Inflammatory macrophage treated with lipopolysaccharide for 4 hours (primary cell): Measurements from ENCODE around the gene PAX5.

ENCODE experiments used
- DNase-seq: peaks from one replicate; pipeline ENCODE4 v3.0.0-alpha.2; 2020

PAX5 gene

GRCh38 chr9:36847781-36848673 is 186.0 kb downstream of the PAX5 start:
- no peak for DNase-seq

- DNase-seq: no peak
These were observed 187.4 kb downstream of the PAX5 start for GRCh38 chr9:36846621-36847020.

DNA sequence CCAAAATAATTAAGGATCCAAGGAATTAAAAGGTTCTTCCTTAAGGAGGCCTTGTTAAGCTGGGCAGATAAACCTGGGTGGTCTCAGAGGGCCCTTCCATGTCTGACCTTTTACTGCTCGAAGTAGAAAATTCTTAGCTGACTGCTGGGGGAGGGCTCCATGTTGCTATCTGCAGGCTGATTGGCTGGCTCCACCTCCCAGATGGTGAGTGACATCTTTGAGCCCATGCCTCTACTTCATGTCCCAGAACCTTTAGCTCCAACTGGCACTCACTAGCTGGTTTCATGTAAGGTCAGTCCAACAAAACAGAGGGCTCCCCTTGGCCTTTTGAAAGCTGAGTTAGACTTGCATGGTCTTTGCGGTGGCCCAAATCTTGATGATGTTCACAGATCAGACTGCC is 188.2 kb downstream of the PAX5 start:
- DNase-seq: no peak

GRCh38 chr9:36844961-36845360 is 189.1 kb downstream of the PAX5 start:
- DNase-seq: no peak

GRCh38 chr9:36843964-36844363 is 190.1 kb downstream of the PAX5 start:
- no peak for DNase-seq

DNA sequence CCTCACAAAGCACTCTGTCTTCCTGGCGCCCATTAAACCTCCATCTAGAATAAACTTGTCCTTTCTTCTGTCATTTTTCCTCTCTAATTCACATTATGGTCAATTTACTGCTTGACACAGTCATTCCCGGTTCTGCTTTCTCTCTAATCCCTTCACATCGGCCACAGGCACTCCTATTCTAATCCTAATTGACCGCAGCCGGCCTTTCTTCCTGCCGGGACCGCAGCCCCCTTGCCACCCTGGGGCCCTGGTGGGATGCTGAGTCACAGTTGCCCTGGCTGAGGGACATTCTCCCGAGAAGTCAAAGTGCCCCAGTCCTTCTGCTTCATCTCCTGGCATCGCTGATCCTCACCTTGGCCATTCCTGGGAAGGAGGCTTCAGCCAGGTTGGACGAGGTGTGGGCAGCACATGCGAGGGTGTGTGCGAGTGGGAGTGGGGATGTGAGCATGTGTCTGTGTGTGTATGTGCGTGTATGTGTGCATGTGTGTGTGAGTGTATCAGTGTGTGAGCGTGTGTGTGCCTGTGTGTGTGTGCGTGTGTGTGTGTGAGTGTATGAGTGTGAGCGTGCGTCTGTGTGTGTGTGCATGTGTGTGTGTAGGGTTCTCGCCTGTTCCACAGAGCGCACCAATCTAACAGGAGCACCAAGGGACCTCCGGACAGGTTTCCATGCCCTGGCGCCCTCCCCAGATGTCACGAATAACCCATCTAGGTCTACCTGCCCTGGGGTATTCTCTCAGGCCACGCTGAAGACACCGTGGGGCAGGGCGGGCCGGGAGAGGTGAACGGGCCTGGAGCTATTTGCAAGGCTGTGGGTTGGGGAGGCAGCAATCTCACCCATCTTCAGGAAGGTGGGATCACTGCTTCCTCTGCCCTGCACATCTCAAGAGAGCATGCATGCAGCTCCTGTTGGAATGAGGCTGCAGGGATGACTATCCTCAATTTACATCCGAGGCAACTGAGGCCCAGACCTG is 191.2 kb downstream of the PAX5 start:
- DNase-seq: no peak

DNA sequence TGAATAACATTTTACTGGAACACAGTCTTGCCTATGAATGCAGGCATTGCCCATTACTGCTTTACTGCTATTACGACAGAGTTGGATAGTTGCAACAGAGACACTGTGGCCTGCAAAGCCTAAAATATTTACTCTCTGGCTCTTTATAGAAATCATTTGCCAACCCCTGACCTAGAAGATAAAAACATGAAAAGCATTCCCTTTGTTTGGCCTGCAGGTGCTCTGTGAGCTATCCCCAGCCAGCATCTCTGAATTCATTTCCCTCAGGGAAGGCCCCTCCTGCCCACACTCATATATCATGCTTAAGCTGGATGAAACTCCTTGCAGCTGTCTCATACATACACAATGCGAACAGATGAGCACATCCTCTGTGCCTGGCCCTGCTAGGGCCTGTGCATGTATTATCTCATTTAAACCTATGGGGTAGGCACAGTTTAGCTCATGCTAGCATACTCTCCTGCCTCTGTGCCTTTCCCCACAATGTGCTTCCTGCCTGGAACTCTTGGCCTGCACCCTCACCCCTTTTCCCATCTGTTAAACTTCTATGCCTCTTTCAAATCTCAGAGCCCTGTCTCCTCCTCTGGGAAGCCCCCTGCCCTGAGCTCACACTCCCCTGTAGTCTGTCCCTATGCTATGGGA is 193.1 kb downstream of the PAX5 start:
- DNase-seq: no peak

DNA sequence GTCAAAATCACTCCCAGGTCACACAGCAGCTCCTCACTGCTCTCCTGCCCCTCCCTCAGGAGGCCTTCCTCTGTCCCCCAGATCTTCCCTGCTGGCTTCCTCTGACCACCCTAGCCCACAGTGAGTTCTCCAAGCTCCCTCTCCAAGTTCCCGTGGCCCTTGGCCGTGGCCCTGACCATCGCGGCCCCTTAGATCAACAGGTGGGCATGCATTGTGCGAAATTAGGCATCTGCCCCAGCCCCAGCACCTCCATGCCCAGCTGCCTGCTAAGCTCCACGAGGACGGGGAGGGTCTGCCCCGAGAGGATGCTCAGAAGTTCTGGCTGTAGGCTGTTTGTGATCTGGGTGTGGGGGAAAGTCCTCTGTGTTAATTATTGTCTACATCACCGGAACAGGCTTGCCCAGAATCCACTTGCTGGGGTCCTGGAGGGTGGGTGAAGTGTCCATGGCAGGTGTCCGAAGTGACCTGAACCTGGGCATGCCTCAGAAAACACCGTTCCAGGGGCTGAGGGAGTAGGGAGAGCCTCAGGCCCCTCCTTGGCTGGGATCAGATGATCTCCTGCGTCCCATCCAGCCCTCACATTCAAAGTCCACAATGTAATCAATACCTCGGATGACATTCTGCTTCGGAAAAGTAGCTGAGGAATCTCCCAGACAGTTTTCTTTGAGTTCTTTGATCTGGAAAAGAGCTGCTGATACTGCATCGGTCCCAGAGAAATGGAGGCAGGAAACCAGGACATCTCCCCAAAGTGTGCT is 194.8 kb downstream of the PAX5 start:
- DNase-seq: no peak

DNA sequence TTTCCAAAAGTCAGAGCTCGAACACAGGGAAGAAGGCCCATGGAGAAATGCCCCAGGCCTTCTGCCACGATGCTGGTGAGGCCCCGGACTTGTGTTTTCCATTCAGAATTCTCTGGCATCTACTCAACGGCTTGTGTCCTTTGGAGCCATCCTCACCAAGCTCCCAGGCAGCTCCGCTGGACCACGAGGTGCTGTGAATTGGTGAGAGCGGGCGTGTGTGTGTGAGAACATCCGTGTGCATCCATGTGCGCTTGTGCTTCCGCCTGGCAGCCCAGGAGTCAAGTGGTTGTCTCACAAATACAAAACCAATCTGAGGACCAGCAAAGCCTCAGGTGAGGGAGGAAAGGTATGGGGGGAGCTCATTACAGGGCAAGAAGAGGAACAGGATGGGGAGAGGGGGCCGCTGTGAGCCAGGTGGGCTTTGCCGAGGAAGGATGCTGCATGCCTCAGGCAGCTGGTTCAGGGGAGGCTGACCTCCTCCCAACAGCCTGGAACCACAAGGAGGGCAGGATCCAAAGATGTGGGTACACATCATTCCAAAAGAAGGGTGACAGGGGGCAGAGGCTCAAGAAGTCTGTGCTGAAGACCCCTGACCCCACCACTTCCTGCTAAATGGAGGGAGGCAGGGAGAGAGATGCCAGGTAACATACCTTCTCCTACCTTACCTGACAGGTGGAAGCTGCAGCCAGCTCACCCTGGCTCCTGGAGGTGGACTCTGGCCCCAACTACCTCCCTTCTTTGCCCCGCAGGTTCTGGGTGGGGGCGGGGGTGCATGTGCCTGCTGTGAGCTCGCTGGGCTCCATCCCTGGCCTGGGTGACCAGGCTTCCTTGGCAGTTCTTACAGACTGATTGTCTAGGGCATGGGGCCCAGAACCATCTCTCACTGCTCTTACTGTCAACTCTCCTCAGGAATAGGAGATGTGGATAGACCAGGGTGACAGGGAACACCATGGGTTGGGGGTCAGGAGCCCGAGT is 196.3 kb downstream of the PAX5 start:
- no peak for DNase-seq

- no peak for DNase-seq
These were observed 197.6 kb downstream of the PAX5 start for GRCh38 chr9:36836486-36836885.

- DNase-seq: no peak
These were observed 198.6 kb downstream of the PAX5 start for GRCh38 chr9:36835271-36835996.

- no peak for DNase-seq
These were observed 199.3 kb downstream of the PAX5 start for GRCh38 chr9:36834736-36835135.

- DNase-seq: no peak
These were observed 200.1 kb downstream of the PAX5 start for GRCh38 chr9:36833954-36834353.

DNA sequence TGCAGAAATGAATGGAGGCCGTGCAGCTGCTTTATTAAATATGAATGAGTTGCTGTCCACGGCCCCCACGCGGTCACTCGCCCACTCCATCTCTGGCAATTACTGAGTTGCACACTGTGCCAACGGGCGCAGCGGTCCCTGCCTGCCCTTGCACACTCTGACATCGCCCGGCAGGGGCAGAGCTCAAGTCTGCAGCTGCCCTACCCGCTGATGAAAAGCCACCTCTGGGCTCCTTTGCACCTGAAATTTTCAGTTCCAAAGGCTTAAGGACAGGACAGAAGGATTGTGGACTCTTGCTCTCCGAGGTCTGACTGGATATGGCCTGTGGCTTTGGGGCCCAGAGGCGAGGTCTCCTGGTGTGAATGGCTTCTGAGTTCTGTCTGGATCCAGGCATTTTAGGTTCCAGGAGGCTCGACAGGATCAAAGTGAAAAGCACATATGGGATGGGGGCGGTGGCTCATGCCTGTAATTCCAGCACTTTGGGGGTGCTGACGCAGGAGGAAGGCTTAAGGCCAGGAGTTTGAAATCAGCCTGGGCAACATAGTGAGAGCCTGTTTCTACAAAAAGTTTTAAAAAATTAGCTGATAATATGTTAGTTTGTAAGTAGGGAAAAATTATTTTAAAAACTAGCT is 201.8 kb downstream of the PAX5 start:
- no peak for DNase-seq

DNA sequence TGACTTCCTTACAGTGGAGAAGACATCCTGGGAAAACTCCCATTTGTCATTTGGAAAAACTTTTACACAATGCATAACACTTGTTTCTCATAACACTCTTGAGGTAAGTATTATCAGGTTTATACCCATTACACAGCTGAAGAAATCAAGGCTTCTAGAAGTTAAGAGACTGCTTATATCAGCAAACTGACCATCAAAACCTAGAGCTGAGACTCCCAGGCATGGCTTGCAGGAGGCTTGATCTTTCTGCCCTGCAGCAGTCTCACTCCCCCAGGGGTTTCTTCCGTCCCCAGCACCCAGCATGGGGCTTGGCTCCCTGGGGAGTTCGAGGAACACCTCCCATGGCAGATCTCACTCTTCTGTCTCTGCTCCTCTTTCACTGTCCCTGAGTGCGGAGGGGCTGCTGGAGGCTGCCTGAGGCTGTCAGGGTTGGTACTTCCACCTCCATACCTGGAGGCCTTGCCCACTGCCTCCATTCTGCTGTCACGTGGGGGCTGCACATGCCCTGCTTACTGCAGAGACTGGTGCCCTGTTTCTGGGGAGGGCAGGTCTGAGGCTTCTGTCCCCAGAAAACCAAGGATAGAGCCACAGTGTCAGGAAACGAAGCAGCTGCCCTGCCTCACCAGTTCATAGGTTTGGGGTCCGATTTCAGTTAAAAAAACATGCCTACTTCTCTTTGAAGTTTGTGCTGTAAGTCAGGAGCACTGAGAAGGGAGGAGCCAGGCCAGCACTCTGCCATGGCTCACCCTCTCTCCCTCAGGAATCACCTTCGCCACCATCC is 202.5 kb downstream of the PAX5 start:
- DNase-seq: no peak

DNA sequence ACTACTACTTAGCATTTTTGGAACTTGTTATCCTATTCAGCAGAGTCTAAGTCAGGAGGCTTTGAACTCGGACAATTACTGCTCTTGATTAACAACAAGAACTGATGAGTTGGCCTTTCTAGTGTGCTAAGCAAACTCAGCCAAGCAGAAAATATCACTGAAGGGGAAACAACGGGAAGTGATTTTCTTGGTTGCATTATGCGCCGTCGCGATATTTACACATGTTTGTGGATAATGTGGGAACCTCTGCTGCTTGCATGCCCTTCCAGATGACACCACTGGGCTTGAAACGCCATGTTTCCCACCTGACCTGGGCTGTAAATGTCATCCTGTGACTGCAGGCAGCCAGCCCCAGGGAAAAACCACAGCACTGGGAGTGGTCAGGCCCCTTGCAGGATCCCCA is 205.5 kb downstream of the PAX5 start:
- DNase-seq: no peak

DNA sequence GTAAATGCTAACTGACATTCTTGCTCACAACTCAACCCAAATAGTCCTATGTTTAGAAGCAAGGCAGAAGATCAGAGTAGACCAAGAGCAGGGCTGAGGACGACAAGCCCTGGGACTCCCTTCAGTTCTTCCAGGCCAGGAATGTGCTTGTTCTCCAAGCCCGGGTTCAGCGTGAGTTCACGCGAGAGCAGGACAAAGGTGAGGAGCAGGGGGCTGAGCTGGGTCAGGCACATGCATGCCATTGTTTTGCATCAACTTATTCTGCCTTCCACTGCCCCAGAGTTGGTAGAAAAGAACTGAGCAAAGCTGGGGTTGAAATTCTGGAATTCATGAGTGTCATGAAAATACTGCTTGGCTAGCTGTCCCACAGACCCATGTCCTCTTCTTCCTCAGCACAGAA is 206.5 kb downstream of the PAX5 start:
- DNase-seq: no peak

GRCh38 chr9:36826581-36826980 is 207.5 kb downstream of the PAX5 start:
- DNase-seq: no peak

GRCh38 chr9:36825179-36825578 is 208.9 kb downstream of the PAX5 start:
- no peak for DNase-seq
